Tibial nerve (tissue), 4 donors: ENCODE data around the gene GALNTL6. TPM values are rescaled to one million over a fixed set of nuclear protein-coding genes. Genes with fewer than 3 reads are reported as not detected.

Experiments
- DNase-seq, 2 donors: peaks; one replicate each; pipeline ENCODE4 v3.0.0-alpha.2; 2019; ENCODE audit warnings: low spot score in 2 of 2
- H3K27ac ChIP-seq, 4 donors: fragments of 200-600 bp; sonication (generic) in 3 of 4; one replicate each; pipeline ENCODE4 v1.5.1; 2017 to 2019; ENCODE audit warnings: mild to moderate bottlenecking in 1 of 4
- H3K27me3 ChIP-seq, 2 donors: fragments of 200-600 bp; sonication (generic) in 1 of 2; one replicate each; pipeline versions ENCODE4 v1.5.1 to v1.6.0; 2017 to 2019
- H3K36me3 ChIP-seq, 3 donors: fragments of 200-600 bp; sonication (generic); one replicate each; pipeline ENCODE4 v1.5.1; 2018 to 2019
- H3K4me1 ChIP-seq, 4 donors: fragments of 200-600 bp; sonication (generic) in 3 of 4; one replicate each; pipeline ENCODE4 v1.5.1; 2017 to 2019
- H3K4me3 ChIP-seq, 4 donors: fragments of 200-600 bp; sonication (generic) in 3 of 4; one replicate each; pipeline ENCODE4 v1.5.1; 2017 to 2019; ENCODE audit warnings: mild to moderate bottlenecking in 1 of 4, moderate library complexity in 1 of 4
- H3K9me3 ChIP-seq, 4 donors: fragments of 200-600 bp; sonication (generic) in 3 of 4; one replicate each; pipeline ENCODE4 v1.5.1; 2017 to 2019
- CTCF ChIP-seq, 5 experiments: fragments of 200-600 bp in 3 of 5; fragments of 450-650 bp in 2 of 5; sonication (generic) in 3 of 5; IDR thresholded peaks; one replicate each; pipeline ENCODE4 v1.5.1; 2016 to 2019; ENCODE audit warnings: antibody characterized with exemption in 5 of 5, mild to moderate bottlenecking in 3 of 5, moderate library complexity in 2 of 5
- EP300 ChIP-seq, 2 donors: sonication (generic); formaldehyde crosslinking; IDR thresholded peaks; one replicate each; pipeline ENCODE4 v1.6.1; 2017; ENCODE audit warnings: antibody characterized with exemption in 2 of 2, mild to moderate bottlenecking in 1 of 2
- POLR2A ChIP-seq, 2 donors: fragments of 450-650 bp; IDR thresholded peaks; one replicate each; pipeline ENCODE4 v1.6.1; 2017; ENCODE audit warnings: antibody characterized with exemption in 2 of 2, mild to moderate bottlenecking in 2 of 2, moderate library complexity in 2 of 2
- WGBS, 2 donors: methylation state at CpG; one replicate each; pipeline ENCODE4 v1.1.5; 2018; 5-methylcytosine and 5-hydroxymethylcytosine counted together
- total RNA-seq, 4 donors: library from RNA; depleted of rRNA; stranded (reverse); fragments of >200 nt; gene quantifications; one replicate each; pipeline ENCODE4 v1.1.0, GENCODE V29; 2016

The GALNTL6 gene
- total RNA-seq, 4 donors from 2014 or later = not detected

DNA sequence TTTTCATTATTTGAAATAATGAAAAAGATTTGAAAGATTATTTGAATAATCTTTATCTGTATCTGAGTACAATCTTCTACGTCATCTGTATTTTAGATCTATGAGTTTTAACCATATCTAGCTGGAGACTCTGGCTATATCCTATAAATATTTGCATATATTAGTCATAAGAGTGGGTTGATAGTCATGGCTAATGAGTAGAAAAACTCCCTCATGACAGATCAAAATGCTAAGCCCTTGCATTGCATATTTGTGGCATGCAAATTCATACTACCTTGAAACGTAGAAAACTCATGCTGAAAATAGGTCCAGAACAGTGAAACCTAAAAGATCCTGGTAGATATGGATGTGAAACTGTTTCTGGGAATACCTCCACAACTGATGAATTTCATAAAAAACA is 291.3 kb downstream of the GALNTL6 start:
- WGBS, 2 donors = 79 to 83% methylated on average over 2 of the region's 2 CpGs
- no peaks in the 10 kb centered on the region for H3K4me1 ChIP-seq
- no peaks in the 10 kb centered on the region for H3K9me3 ChIP-seq
- H3K4me3 ChIP-seq = no peak overlapping the region
- H3K27me3 ChIP-seq = no peaks in the 10 kb centered on the region
- H3K27ac ChIP-seq = no peak overlapping the region
- no peak for DNase-seq
- TF ChIP-seq CTCF (IDR thresholded peaks at IDR 0.05) (no peak), POLR2A (IDR thresholded peaks at IDR 0.05) (no peak), EP300 (IDR thresholded peaks at IDR 0.05) (no peak)
- H3K36me3 ChIP-seq = no peaks in the 10 kb centered on the region

GRCh38 chr4:172105918-172106317 is 292.7 kb downstream of the GALNTL6 start:
- 74 to 79% methylated on average over 1 of the region's 1 CpG for WGBS, 2 donors
- no peaks in the 10 kb centered on the region for H3K27me3 ChIP-seq

GRCh38 chr4:172109466-172109865 is 296.3 kb downstream of the GALNTL6 start:
- Histone ChIP-seq H3K27me3 (no peaks in the 10 kb centered on the region), H3K27ac (no peak overlapping the region), H3K9me3 (no peaks in the 10 kb centered on the region), H3K4me3 (no peak overlapping the region), H3K36me3 (no peaks in the 10 kb centered on the region), H3K4me1 (no peaks in the 10 kb centered on the region)
- no peak for TF ChIP-seq POLR2A (IDR thresholded peaks at IDR 0.05)
- no peak for TF ChIP-seq EP300 (IDR thresholded peaks at IDR 0.05)
- no peak for TF ChIP-seq CTCF (IDR thresholded peaks at IDR 0.05)
- DNase-seq = no peak

More at GRCh38 chr4:172105918-172106317, 292.7 kb downstream of the GALNTL6 start:
- no peaks in the 10 kb centered on the region for H3K9me3 ChIP-seq
- TF ChIP-seq CTCF (IDR thresholded peaks at IDR 0.05) (no peak), EP300 (IDR thresholded peaks at IDR 0.05) (no peak), POLR2A (IDR thresholded peaks at IDR 0.05) (no peak)
- H3K36me3 ChIP-seq = no peaks in the 10 kb centered on the region
- DNase-seq = no peak
- no peaks in the 10 kb centered on the region for H3K4me1 ChIP-seq
- H3K4me3 ChIP-seq = no peak overlapping the region
- no peak overlapping the region for H3K27ac ChIP-seq

DNA sequence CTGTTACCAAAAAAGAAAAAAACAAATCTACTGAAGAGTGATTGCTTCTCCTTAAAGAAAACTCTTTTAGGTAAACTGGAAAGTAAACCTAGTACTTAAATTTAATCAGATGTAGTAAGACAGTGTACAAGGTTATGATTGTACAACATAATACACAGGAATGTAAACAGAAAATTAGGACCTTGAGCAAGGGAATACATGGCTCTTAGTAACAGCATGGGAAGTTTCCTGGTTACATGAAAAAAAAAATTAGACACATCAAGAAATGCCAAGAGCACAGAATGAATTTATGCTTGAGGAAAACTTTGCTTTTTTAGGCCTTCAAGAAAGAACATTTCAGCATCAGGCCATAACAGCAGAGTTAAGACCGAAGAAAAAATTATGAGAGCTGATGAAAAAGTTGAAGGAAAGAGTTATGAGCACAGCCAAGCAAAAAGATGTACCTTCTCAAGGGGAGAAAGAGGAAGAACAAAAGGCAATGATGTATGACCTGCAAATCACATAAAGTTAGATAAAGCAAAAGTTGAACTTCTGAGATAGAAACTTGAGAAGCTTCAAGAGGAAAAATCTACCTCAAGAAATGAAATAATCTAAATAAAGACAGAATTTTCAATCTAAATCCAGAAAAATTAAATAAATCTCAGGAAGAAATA is 311.6 kb downstream of the GALNTL6 start:
- Histone ChIP-seq H3K27me3 (no peaks in the 10 kb centered on the region), H3K4me1 (no peaks in the 10 kb centered on the region), H3K9me3 (no peaks in the 10 kb centered on the region), H3K36me3 (no peaks in the 10 kb centered on the region), H3K27ac (no peak overlapping the region), H3K4me3 (no peak overlapping the region)
- DNase-seq = no peak
- TF ChIP-seq EP300 (IDR thresholded peaks at IDR 0.05) (no peak), POLR2A (IDR thresholded peaks at IDR 0.05) (no peak), CTCF (IDR thresholded peaks at IDR 0.05) (no peak)
- whole genome bisulfite sequencing, 2 donors = 93 to 97% methylated on average over 1 of the region's 1 CpG

DNA sequence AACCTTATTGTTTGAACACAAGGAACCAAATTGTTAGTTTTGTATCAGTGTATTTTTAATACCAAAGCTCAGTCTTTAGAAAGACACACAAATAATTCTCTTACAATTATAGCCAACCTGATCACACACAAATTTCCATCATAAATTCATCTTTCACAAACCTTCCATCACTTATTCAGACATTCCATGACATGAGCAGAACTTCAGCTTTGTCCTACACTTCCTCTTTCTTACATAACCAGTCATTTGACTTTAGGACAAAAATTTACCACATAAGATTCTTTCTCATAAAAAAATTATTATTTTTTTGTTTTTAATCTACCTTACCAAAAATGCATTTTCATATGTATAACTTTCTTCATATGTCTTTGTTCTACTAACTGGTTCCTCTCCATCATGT is 312.2 kb downstream of the GALNTL6 start:
- no peaks in the 10 kb centered on the region for H3K36me3 ChIP-seq
- DNase-seq = no peak
- H3K9me3 ChIP-seq = no peaks in the 10 kb centered on the region
- no peak overlapping the region for H3K27ac ChIP-seq
- H3K27me3 ChIP-seq = no peaks in the 10 kb centered on the region
- H3K4me3 ChIP-seq = no peak overlapping the region
- TF ChIP-seq EP300 (IDR thresholded peaks at IDR 0.05) (no peak), CTCF (IDR thresholded peaks at IDR 0.05) (no peak), POLR2A (IDR thresholded peaks at IDR 0.05) (no peak)
- no peaks in the 10 kb centered on the region for H3K4me1 ChIP-seq
